Measurements from ENCODE around the gene FATE1.

GRCh38 chrX:151759041-151759708, 43.3 kb downstream of the FATE1 start:
- TF ChIP-seq EZH2 (IDR thresholded peaks at IDR 0.05; ENCODE audit: borderline replicate concordance, low read depth, low read length, severe bottlenecking) (no peak), CTCF (IDR thresholded peaks at IDR 0.05; ENCODE audit: borderline replicate concordance, extremely low read depth, low read length, poor library complexity, severe bottlenecking) (no peak)
